GM12878 (cell line): Measurements from ENCODE around the gene ATP6V0C. TPM values are rescaled to one million over a fixed set of nuclear protein-coding genes. Genes with fewer than 3 reads are reported as not detected.

Experiments used
- BACH1 ChIP-seq: fragments of 450-650 bp; IDR thresholded peaks from 2 replicates; pipeline ENCODE4 v1.6.1; 2017; ENCODE audit warnings: mild to moderate bottlenecking, borderline replicate concordance
- BHLHE40 ChIP-seq, 2 experiments: fragments of 450-650 bp in 1 of 2; IDR thresholded peaks; 2 replicates each; pipeline ENCODE4 v1.6.1; 2011 to 2017; ENCODE audit warnings: low read depth in 2 of 2, borderline replicate concordance in 1 of 2, improper control_type of control experiment in 1 of 2, low read length in 1 of 2, mild to moderate bottlenecking in 1 of 2
- CTCF ChIP-seq, 3 experiments: IDR thresholded peaks in 2 of 3; conservative IDR thresholded peaks in 1 of 3; 2 replicates each; pipeline ENCODE4 v1.5.1; 2011; ENCODE audit warnings: low read depth in 3 of 3, low read length in 3 of 3, mild to moderate bottlenecking in 3 of 3, control low read depth in 2 of 3, moderate library complexity in 2 of 3, inconsistent platforms in 1 of 3, mixed read lengths in 1 of 3; ENCODE audit not compliant: control insufficient read depth in 2 of 3, insufficient read depth in 1 of 3; ENCODE audit errors: extremely low read depth in 1 of 3
- EED ChIP-seq: sonication (generic); IDR thresholded peaks from 2 replicates; pipeline ENCODE4 v1.6.1; 2016; ENCODE audit warnings: antibody characterized with exemption, low read depth
- FOS ChIP-seq: IDR thresholded peaks from 3 replicates; pipeline ENCODE4 v1.6.1; 2011; ENCODE audit warnings: borderline replicate concordance; ENCODE audit not compliant: insufficient read length; ENCODE audit errors: extremely low read depth
- KDM1A ChIP-seq: fragments of 200-600 bp; sonication (generic); IDR thresholded peaks from 2 replicates; pipeline ENCODE4 v1.6.1; 2016; ENCODE audit warnings: borderline replicate concordance
- MAX ChIP-seq: IDR thresholded peaks from 2 replicates; pipeline ENCODE4 v1.6.1; 2012; ENCODE audit warnings: low read depth, low read length, improper control_type of control experiment
- MYC ChIP-seq: IDR thresholded peaks from 2 replicates; pipeline ENCODE4 v1.6.1; 2011; ENCODE audit warnings: mild to moderate bottlenecking, low read length, moderate library complexity, inconsistent platforms; ENCODE audit not compliant: insufficient read depth, insufficient replicate concordance, insufficient read length, severe bottlenecking
- NBN ChIP-seq: fragments of 450-650 bp; IDR thresholded peaks from 2 replicates; pipeline ENCODE4 v1.6.1; 2016
- RBBP5 ChIP-seq: fragments of 200-600 bp; sonication (generic); conservative IDR thresholded peaks from 2 replicates; pipeline ENCODE4 v1.6.1; 2016
- SMC3 ChIP-seq: IDR thresholded peaks from 2 replicates; pipeline ENCODE4 v1.6.1; 2011; ENCODE audit warnings: low read length, improper control_type of control experiment, borderline replicate concordance
- TCF3 ChIP-seq: IDR thresholded peaks from 2 replicates; pipeline ENCODE4 v1.6.1; 2012; ENCODE audit warnings: low read depth, mild to moderate bottlenecking, low read length, borderline replicate concordance; ENCODE audit not compliant: insufficient read depth
- polyA plus RNA-seq, 11 experiments: library from polyadenylated mRNA; depleted of rRNA in 4 of 11; unstranded in 6 of 11; stranded (reverse) in 5 of 11; fragments of >200 nt; fragmentation: Nextera tagmentation in 4 of 11; fragmentation: Illumina TruSeq in 1 of 11; extraction: Ambion mirVana in 4 of 11; extraction: Trizol in 1 of 11; gene quantifications; 1 replicate in 1 of 11; 2 replicates in 10 of 11; pipeline versions ENCODE4 v1.2.1 to v1.2.3, GENCODE V29; 2011 to 2016; ENCODE audit warnings: inconsistent platforms in 2 of 11, missing spikeins in 2 of 11, low read depth in 1 of 11
- total RNA-seq, 4 experiments: library from RNA; depleted of rRNA in 3 of 4; stranded (reverse); fragments of >200 nt in 3 of 4; fragmentation: Illumina TruSeq in 1 of 4; extraction: Trizol in 1 of 4; gene quantifications; 2 replicates each; pipeline versions ENCODE4 v1.2.1 to v1.2.3, GENCODE V29; 2013 to 2021

Gene ATP6V0C
- total and polyA plus RNA-seq, 10 of the 15 experiments (the other 5 are each of a cell fraction or from before 2014, with no cell fraction given) = 2.4 to 135 (median 18.4) TPM

- TF ChIP-seq MYC (peak; percentile 47), BACH1 (peak; percentile 88), MAX (peak; percentile 67; the same call in 1 of the 2 replicates), BHLHE40 (IDR thresholded peaks at IDR 0.05; ENCODE audit: borderline replicate concordance in 1 of 2, low read depth in 2 of 2, low read length in 1 of 2) (peak; percentile 72 to 89; a peak in 3 of 4 replicates), NBN (0 out of 2 replicates have a peak, but pooled peaks have one; percentile 22), SMC3 (0 out of 2 replicates have a peak, but pooled peaks have one; percentile 4), TCF3 (0 out of 2 replicates have a peak, but pooled peaks have one; percentile 32), CTCF (IDR thresholded peaks at IDR 0.05 in 2 of 3, conservative IDR thresholded peaks at IDR 0.05 in 1 of 3; ENCODE audit: control insufficient read depth in 2 of 3, extremely low read depth in 1 of 3, insufficient read depth in 1 of 3, low read depth in 3 of 3, low read length in 3 of 3) (peak; percentile 41 to 73 (median 42); a peak in 5 of 6 replicates), FOS (no peak), RBBP5 (no peak), KDM1A (no peak), EED (no peak)
Observed at GRCh38 chr16:2473999-2474876, 39.5 kb upstream of the ATP6V0C start (continued).
